HFFc6 (cell line): ENCODE results near the gene CCDC8. TPM values are rescaled to one million over a fixed set of nuclear protein-coding genes. Genes with fewer than 3 reads are reported as not detected.

Experiments used
- DNase-seq: peaks from one replicate; pipeline ENCODE4 v3.0.0-alpha.2; 2018
- H3K27ac Mint-ChIP-seq: 2 replicates; pipeline ENCODE4 v1.8.0; 2020; ENCODE audit warnings: mild to moderate bottlenecking, mixed read lengths
- H3K27me3 Mint-ChIP-seq: 2 replicates; pipeline ENCODE4 v1.8.0; 2021; ENCODE audit warnings: mild to moderate bottlenecking, moderate library complexity, mixed read lengths; ENCODE audit not compliant: insufficient read depth
- H3K36me3 Mint-ChIP-seq: 2 replicates; pipeline ENCODE4 v1.8.0; 2021; ENCODE audit warnings: low read depth, mixed read lengths
- H3K4me1 Mint-ChIP-seq: 2 replicates; pipeline ENCODE4 v1.8.0; 2020; ENCODE audit warnings: low read depth, mixed read lengths
- H3K4me3 Mint-ChIP-seq: 2 replicates; pipeline ENCODE4 v1.8.0; 2020; ENCODE audit warnings: mild to moderate bottlenecking, moderate library complexity, mixed read lengths
- H3K9me3 Mint-ChIP-seq: 2 replicates; pipeline ENCODE4 v1.8.0; 2020; ENCODE audit warnings: mild to moderate bottlenecking, mixed read lengths
- CTCF ChIP-seq: fragments of 200-600 bp; sonication (generic); IDR thresholded peaks from 2 replicates; pipeline ENCODE4 v1.5.0; 2021; ENCODE audit warnings: antibody characterized with exemption, mild to moderate bottlenecking
- total RNA-seq, 6 experiments: library from RNA; stranded (reverse); fragmentation: NEBNext Ultra II Directional; extraction: Animal tissue kit (Norgen Biotek cat#: 25700); gene quantifications; 2 replicates in 1 of 6; 3 replicates in 5 of 6; pipeline ENCODE4 v1.2.3, GENCODE V29; 2021

CCDC8 gene
- total RNA-seq, 6 experiments from 2014 or later: 6.3 to 10.6 (median 10.2) TPM

- DNase-seq: no peak
- Mint-ChIP-seq H3K36me3 (peaks cover 7% of the 10 kb centered on the region), H3K9me3 (peaks cover 7% of the 10 kb centered on the region), H3K4me1 (peaks cover 6% of the 10 kb centered on the region; the same call in 1 of the 2 replicates), H3K4me3 (no peak overlapping the region), H3K27ac (no peak overlapping the region), H3K27me3 (peaks cover 12% of the 10 kb centered on the region)
- TF ChIP-seq CTCF: no peak
Measured at GRCh38 chr19:46454244-46454643, 40.9 kb upstream of the CCDC8 start.

GRCh38 chr19:46453661-46454060, 40.3 kb upstream of the CCDC8 start:
- H3K9me3 Mint-ChIP-seq: peaks cover 7% of the 10 kb centered on the region
- DNase-seq: no peak
- peaks cover 6% of the 10 kb centered on the region; the same call in 1 of the 2 replicates for H3K4me1 Mint-ChIP-seq
- H3K4me3 Mint-ChIP-seq: no peak overlapping the region
- TF ChIP-seq CTCF: no peak
- no peak overlapping the region for H3K27ac Mint-ChIP-seq
- H3K36me3 Mint-ChIP-seq: peaks cover 8% of the 10 kb centered on the region
- H3K27me3 Mint-ChIP-seq: peaks cover 13% of the 10 kb centered on the region

- Mint-ChIP-seq H3K4me3 (no peak overlapping the region), H3K36me3 (peaks cover 8% of the 10 kb centered on the region), H3K4me1 (peaks cover 6% of the 10 kb centered on the region; the same call in 1 of the 2 replicates), H3K9me3 (peaks cover 7% of the 10 kb centered on the region), H3K27ac (no peak overlapping the region), H3K27me3 (peaks cover 15% of the 10 kb centered on the region)
- no peak for DNase-seq
- TF ChIP-seq CTCF: no peak
Measured at GRCh38 chr19:46452186-46452585, 38.8 kb upstream of the CCDC8 start.

- no peak overlapping the region for H3K27ac Mint-ChIP-seq
- H3K4me3 Mint-ChIP-seq: no peak overlapping the region
- peaks cover 18% of the 10 kb centered on the region for H3K27me3 Mint-ChIP-seq
Measured at GRCh38 chr19:46451352-46451751, 38.0 kb upstream of the CCDC8 start.

GRCh38 chr19:46450737-46451136, 37.4 kb upstream of the CCDC8 start:
- DNase-seq: no peak
- H3K9me3 Mint-ChIP-seq: peaks cover 7% of the 10 kb centered on the region
- H3K4me3 Mint-ChIP-seq: no peak overlapping the region
- H3K4me1 Mint-ChIP-seq: no peaks in the 10 kb centered on the region
- TF ChIP-seq CTCF: no peak
- peaks cover 18% of the 10 kb centered on the region for H3K27me3 Mint-ChIP-seq
- no peak overlapping the region for H3K27ac Mint-ChIP-seq
- H3K36me3 Mint-ChIP-seq: peaks cover 8% of the 10 kb centered on the region

More at GRCh38 chr19:46451352-46451751, 38.0 kb upstream of the CCDC8 start:
- no peak for TF ChIP-seq CTCF
- H3K9me3 Mint-ChIP-seq: peaks cover 7% of the 10 kb centered on the region
- peaks cover 8% of the 10 kb centered on the region for H3K36me3 Mint-ChIP-seq
- peaks cover 5% of the 10 kb centered on the region; the same call in 1 of the 2 replicates for H3K4me1 Mint-ChIP-seq
- no peak for DNase-seq

GRCh38 chr19:46449228-46449627, 35.9 kb upstream of the CCDC8 start:
- peaks cover 7% of the 10 kb centered on the region for H3K9me3 Mint-ChIP-seq
- DNase-seq: no peak
- no peaks in the 10 kb centered on the region for H3K4me1 Mint-ChIP-seq
- H3K36me3 Mint-ChIP-seq: peaks cover 8% of the 10 kb centered on the region
- no peak overlapping the region for H3K27ac Mint-ChIP-seq
- H3K27me3 Mint-ChIP-seq: peaks cover 18% of the 10 kb centered on the region
- TF ChIP-seq CTCF: no peak
- H3K4me3 Mint-ChIP-seq: no peak overlapping the region; the same call in 1 of the 2 replicates
